OCI-LY1 (cell line): ENCODE data around the gene STXBP2.

Experiments used
- CTCF ChIP-seq: fragments of 200-600 bp; sonication (generic), shearing (Covaris generic); IDR thresholded peaks from 2 replicates; pipeline ENCODE4 v1.5.1; 2017; ENCODE audit warnings: mild to moderate bottlenecking, antibody characterized with exemption, low read length, moderate library complexity, mixed read lengths
- EZH2 ChIP-seq: fragments of 200-600 bp; sonication (generic), shearing (Covaris generic); IDR thresholded peaks from 2 replicates; pipeline ENCODE4 v1.8.0; 2017; ENCODE audit warnings: borderline replicate concordance, mixed run types, mild to moderate bottlenecking, antibody characterized with exemption, low read length, moderate library complexity, mixed read lengths

DNA sequence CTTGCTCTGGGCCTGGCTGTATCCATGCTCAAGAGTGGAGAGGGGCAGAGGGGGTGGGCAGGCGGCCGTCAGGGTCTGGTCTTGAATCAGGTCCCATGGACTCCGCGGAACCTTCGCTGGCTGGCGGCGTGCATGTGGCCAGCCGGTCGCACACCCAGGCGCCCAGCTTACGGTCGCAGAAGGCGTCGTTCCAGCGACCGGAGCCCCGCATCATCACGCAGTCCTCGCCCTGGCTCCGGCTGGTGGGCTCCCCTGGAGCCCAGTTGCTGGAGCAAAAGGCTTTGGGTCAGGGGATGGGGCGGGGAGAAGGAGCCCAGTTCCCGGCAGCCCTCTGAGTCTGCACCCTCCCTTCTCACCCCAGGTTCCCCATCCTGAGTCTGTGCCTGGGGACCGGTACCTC is 52.3 kb downstream of the STXBP2 start:
- TF ChIP-seq CTCF: no peak
- TF ChIP-seq EZH2: no peak
